Panc1 (cell line): Measurements from ENCODE around the gene FAM50B. TPM values are rescaled to one million over a fixed set of nuclear protein-coding genes. Genes with fewer than 3 reads are reported as not detected.

Experiments used
- ATAC-seq: fragments of 200-7000 bp; cut with Tn5 transposase; 2 replicates; pipeline ENCODE4 v1.9.1; 2020; ENCODE audit warnings: mild to moderate bottlenecking, moderate library complexity
- BruUV-seq: library from RNA; stranded (reverse); fragments of 400-500 nt; replicated peaks from 2 replicates; lab custom pipeline; 2021; lab: Mats Ljungman, UMichigan
- CTCF ChIA-PET: fragments of 300-600 bp; sonication (Branson Sonifier 250); formaldehyde crosslinking; loops from one replicate; lab custom pipeline; 2022; ENCODE audit warnings: antibody characterized with exemption; lab: Charles Lee
- POLR2A ChIA-PET: fragments of 300-600 bp; sonication (Branson Sonifier 250); formaldehyde crosslinking; loops from one replicate; lab custom pipeline; 2022; ENCODE audit warnings: antibody characterized with exemption; lab: Charles Lee
- DNase-seq: peaks from one replicate; pipeline ENCODE4 v3.0.0-alpha.2; 2010; ENCODE audit warnings: low read depth, low spot score
- H3K27ac ChIP-seq: 2 replicates; pipeline ENCODE4 v1.5.1; 2011; ENCODE audit warnings: mild to moderate bottlenecking, low read length, inconsistent platforms
- H3K27me3 ChIP-seq: fragments of 200-500 bp; sonication (Bioruptor generic); 2 replicates; pipeline ENCODE4 v1.6.0; 2014; ENCODE audit warnings: low read length, inconsistent platforms; ENCODE audit not compliant: control insufficient read depth, insufficient read depth
- H3K36me3 ChIP-seq: fragments of 200-500 bp; sonication (Bioruptor generic); 2 replicates; pipeline ENCODE4 v1.5.1; 2014; ENCODE audit warnings: inconsistent platforms, mild to moderate bottlenecking, low read length, moderate library complexity; ENCODE audit not compliant: control insufficient read depth, insufficient read depth
- H3K4me1 ChIP-seq: 2 replicates; pipeline ENCODE4 v1.5.1; 2011; ENCODE audit warnings: inconsistent platforms, mild to moderate bottlenecking, low read length, moderate library complexity; ENCODE audit not compliant: control insufficient read depth, insufficient read depth
- H3K4me3 ChIP-seq, 2 experiments: 2 replicates each; pipeline ENCODE4 v1.5.1; 2011 to 2012; ENCODE audit warnings: low read depth in 2 of 2, low read length in 2 of 2, mild to moderate bottlenecking in 2 of 2, inconsistent platforms in 1 of 2, moderate library complexity in 1 of 2
- H3K9me3 ChIP-seq: fragments of 200-500 bp; sonication (Bioruptor generic); 2 replicates; pipeline ENCODE4 v1.5.1; 2014; ENCODE audit warnings: low read depth, mild to moderate bottlenecking, inconsistent platforms, low read length, moderate library complexity; ENCODE audit not compliant: control insufficient read depth, insufficient read depth
- CTCF ChIP-seq: fragments of 450-650 bp; IDR thresholded peaks from 2 replicates; pipeline ENCODE4 v1.5.1; 2017; ENCODE audit warnings: mild to moderate bottlenecking
- POLR2AphosphoS5 ChIP-seq: IDR thresholded peaks from 2 replicates; pipeline ENCODE4 v1.6.1; 2012; ENCODE audit warnings: mild to moderate bottlenecking, low read depth, low read length, moderate library complexity
- REST ChIP-seq, 2 experiments: IDR thresholded peaks; 2 replicates each; pipeline ENCODE4 v1.6.1; 2011 to 2012; ENCODE audit warnings: low read depth in 2 of 2, control low read depth in 1 of 2, low read length in 1 of 2, mild to moderate bottlenecking in 1 of 2, moderate library complexity in 1 of 2; ENCODE audit not compliant: insufficient read depth in 1 of 2
- SIN3A ChIP-seq: IDR thresholded peaks from 2 replicates; pipeline ENCODE4 v1.6.1; 2012; ENCODE audit warnings: low read depth, mild to moderate bottlenecking, low read length, moderate library complexity, borderline replicate concordance; ENCODE audit not compliant: insufficient read depth
- TCF7L2 ChIP-seq: IDR thresholded peaks from 2 replicates; pipeline ENCODE4 v1.6.1; 2011; ENCODE audit warnings: mild to moderate bottlenecking, low read depth, low read length, inconsistent platforms
- in situ Hi-C: cut with HindIII; loops from 2 replicates; pipeline ENCODE4 v1.10.0; 2016; ENCODE audit warnings: low sequenced_read_pairs, low pct_unique_long_range_greater_than_20kb
- intact Hi-C: fragments of 100-400 bp; cut with micrococcal nuclease; formaldehyde crosslinking; loops from one replicate; pipeline ENCODE4 v1.10.0; 2022; ENCODE audit not compliant: unreplicated experiment
- total RNA-seq: library from RNA; stranded (reverse); gene quantifications from one replicate; pipeline ENCODE4 v1.2.1, GENCODE V29; 2021; ENCODE audit not compliant: unreplicated experiment

The FAM50B gene
- total RNA-seq, 1 experiment from 2014 or later, result not detected

- ChIA-PET CTCF (interaction anchor here (0.6 kb wide), 1 partner anchor 137 kb away, joined by 4 read pairs; no protein-coding TSS in a partner anchor), POLR2A (no interaction called here)
- intact Hi-C loops (no loop called here), in situ Hi-C loops (no loop called here)
- no peaks in the 10 kb centered on the region for H3K36me3 ChIP-seq
- TF ChIP-seq CTCF, result no peak
- no peak for TF ChIP-seq REST (IDR thresholded peaks at IDR 0.05; ENCODE audit: insufficient read depth in 1 of 2, low read depth in 2 of 2, low read length in 1 of 2)
- no peak for TF ChIP-seq SIN3A
- TF ChIP-seq TCF7L2, result no peak
- no peak for TF ChIP-seq POLR2AphosphoS5
- DNase-seq (no peak), ATAC-seq (no peak)
- H3K27ac ChIP-seq, result no peak overlapping the region
- no TSS peak for BruUV-seq
- H3K4me1 ChIP-seq, result no peaks in the 10 kb centered on the region
- H3K27me3 ChIP-seq, result no peaks in the 10 kb centered on the region
- H3K9me3 ChIP-seq, result no peaks in the 10 kb centered on the region
- H3K4me3 ChIP-seq, result no peak overlapping the region
These were observed 21.4 kb downstream of the FAM50B start for GRCh38 chr6:3870528-3870925.

- ATAC-seq, result no peak
- H3K4me3 ChIP-seq, result no peak overlapping the region
- no peaks in the 10 kb centered on the region for H3K36me3 ChIP-seq
- no peaks in the 10 kb centered on the region for H3K9me3 ChIP-seq
- BruUV-seq, result no TSS peak
- no peak overlapping the region for H3K27ac ChIP-seq
- CTCF ChIA-PET, result no interaction called here
- DNase-seq, result no peak
- intact Hi-C loops (no loop called here), in situ Hi-C loops (no loop called here)
- no peaks in the 10 kb centered on the region for H3K4me1 ChIP-seq
- POLR2A ChIA-PET, result no interaction called here
- TF ChIP-seq CTCF (no peak), TCF7L2 (no peak), POLR2AphosphoS5 (no peak), SIN3A (no peak), REST (IDR thresholded peaks at IDR 0.05; ENCODE audit: insufficient read depth in 1 of 2, low read depth in 2 of 2, low read length in 1 of 2) (no peak)
- H3K27me3 ChIP-seq, result no peaks in the 10 kb centered on the region
These were observed 22.3 kb downstream of the FAM50B start for GRCh38 chr6:3871515-3871914.
